IMR-90 (cell line): ENCODE results near the gene HCK. TPM values are rescaled to one million over a fixed set of nuclear protein-coding genes. Genes with fewer than 3 reads are reported as not detected.

Experiments
- ATAC-seq: fragments of 200-7000 bp; cut with Tn5 transposase; 2 replicates; pipeline ENCODE4 v1.9.1; 2020; ENCODE audit warnings: low read depth, mild to moderate bottlenecking, moderate library complexity
- BruUV-seq: library from RNA; stranded (reverse); fragments of 400-500 nt; replicated peaks from 2 replicates; lab custom pipeline; 2021; lab: Mats Ljungman, UMichigan
- CTCF ChIA-PET: fragments of 300-600 bp; formaldehyde crosslinking; extraction: SDS; loops from one replicate; lab custom pipeline; 2021; ENCODE audit warnings: antibody characterized with exemption; lab: Yijun Ruan, JAX
- POLR2A ChIA-PET: fragments of 300-600 bp; sonication (Branson Sonifier 250); formaldehyde crosslinking; loops from one replicate; lab custom pipeline; 2022; ENCODE audit warnings: antibody characterized with exemption; ENCODE audit not compliant: unreplicated experiment; lab: Charles Lee
- DNase-seq: peaks from one replicate; pipeline ENCODE4 v3.0.0; 2013
- H2AFZ ChIP-seq: replicated peaks from 2 replicates; pipeline ENCODE3; 2013; ENCODE audit warnings: low read length, mild to moderate bottlenecking; ENCODE audit not compliant: poor library complexity
- H2AK5ac ChIP-seq: 2 replicates; pipeline ENCODE4 v1.6.1; 2013; ENCODE audit warnings: low read depth, low read length, inconsistent platforms
- H2AK9ac ChIP-seq: replicated peaks from 2 replicates; pipeline ENCODE3; 2013; ENCODE audit warnings: mild to moderate bottlenecking, low read depth, low read length, moderate library complexity; ENCODE audit not compliant: poor library complexity
- H2BK120ac ChIP-seq: 2 replicates; pipeline ENCODE4 v1.6.1; 2013; ENCODE audit warnings: low read depth, low read length, inconsistent platforms
- H2BK15ac ChIP-seq: 3 replicates; pipeline ENCODE4 v1.6.1; 2013; ENCODE audit warnings: low read depth, low read length, inconsistent platforms
- H2BK20ac ChIP-seq: 2 replicates; pipeline ENCODE4 v1.6.1; 2013; ENCODE audit warnings: low read depth, mild to moderate bottlenecking, inconsistent platforms, low read length, moderate library complexity
- H2BK5ac ChIP-seq: 2 replicates; pipeline ENCODE4 v1.6.1; 2013; ENCODE audit warnings: mild to moderate bottlenecking, low read depth, low read length, inconsistent platforms; ENCODE audit not compliant: poor library complexity, severe bottlenecking
- H3K14ac ChIP-seq: replicated peaks from 2 replicates; pipeline ENCODE4 v1.6.1; 2013; ENCODE audit warnings: low read depth, low read length, inconsistent platforms
- H3K18ac ChIP-seq: 2 replicates; pipeline ENCODE4 v1.6.1; 2013; ENCODE audit warnings: low read depth, low read length, control low read depth
- H3K23ac ChIP-seq: 2 replicates; pipeline ENCODE4 v1.6.1; 2013; ENCODE audit warnings: low read depth, low read length, inconsistent platforms
- H3K27ac ChIP-seq: 2 replicates; pipeline ENCODE4 v1.5.1; 2013; ENCODE audit warnings: mild to moderate bottlenecking, control low read depth, low read length; ENCODE audit not compliant: insufficient read depth
- H3K27me3 ChIP-seq: 2 replicates; pipeline ENCODE4 v1.6.1; 2013; ENCODE audit warnings: low read length; ENCODE audit not compliant: control insufficient read depth, insufficient read depth
- H3K36me3 ChIP-seq: 2 replicates; pipeline ENCODE4 v1.6.1; 2013; ENCODE audit warnings: low read length, mixed read lengths; ENCODE audit not compliant: control insufficient read depth, insufficient read depth
- H3K4ac ChIP-seq: 2 replicates; pipeline ENCODE4 v1.6.1; 2013; ENCODE audit warnings: low read depth, low read length, inconsistent platforms
- H3K4me1 ChIP-seq: 2 replicates; pipeline ENCODE4 v1.6.1; 2013; ENCODE audit warnings: low read length, mixed read lengths; ENCODE audit not compliant: control insufficient read depth, insufficient read depth
- H3K4me2 ChIP-seq: 2 replicates; pipeline ENCODE4 v1.6.1; 2013; ENCODE audit warnings: low read depth, mild to moderate bottlenecking, control low read depth, low read length, moderate library complexity
- H3K4me3 ChIP-seq: 2 replicates; pipeline ENCODE4 v1.5.1; 2013; ENCODE audit warnings: low read depth, mild to moderate bottlenecking, control low read depth, low read length, moderate library complexity; ENCODE audit not compliant: insufficient read depth
- H3K56ac ChIP-seq: 2 replicates; pipeline ENCODE4 v1.6.1; 2013; ENCODE audit warnings: low read length, inconsistent platforms; ENCODE audit not compliant: insufficient read depth; ENCODE audit errors: extremely low read depth
- H3K79me1 ChIP-seq, 2 experiments: 2 replicates each; pipeline ENCODE4 v1.6.1; 2013; ENCODE audit warnings: low read length in 2 of 2, inconsistent platforms in 1 of 2, low read depth in 1 of 2
- H3K9ac ChIP-seq: 2 replicates; pipeline ENCODE4 v1.6.1; 2013; ENCODE audit warnings: low read depth, low read length, control low read depth
- H3K9me1 ChIP-seq: 2 replicates; pipeline ENCODE4 v1.6.1; 2013; ENCODE audit warnings: low read length, inconsistent platforms; ENCODE audit not compliant: insufficient read depth
- H3K9me3 ChIP-seq: 2 replicates; pipeline ENCODE4 v1.6.1; 2013; ENCODE audit warnings: low read length; ENCODE audit not compliant: control insufficient read depth, insufficient read depth
- H4K20me1 ChIP-seq: 2 replicates; pipeline ENCODE4 v1.6.1; 2013; ENCODE audit warnings: low read length, inconsistent platforms; ENCODE audit not compliant: insufficient read depth
- H4K5ac ChIP-seq: 2 replicates; pipeline ENCODE4 v1.6.1; 2013; ENCODE audit warnings: mild to moderate bottlenecking, low read depth, low read length, control low read depth
- H4K8ac ChIP-seq, 2 experiments: 2 replicates each; pipeline ENCODE4 v1.6.1; 2013; ENCODE audit warnings: low read depth in 2 of 2, low read length in 2 of 2, control low read depth in 1 of 2, inconsistent platforms in 1 of 2
- H4K91ac ChIP-seq: 2 replicates; pipeline ENCODE4 v1.6.1; 2013; ENCODE audit warnings: low read depth, low read length, inconsistent platforms; ENCODE audit not compliant: insufficient read depth
- CTCF ChIP-seq: conservative IDR thresholded peaks from 2 replicates; pipeline ENCODE4 v1.5.1; 2012; ENCODE audit warnings: mild to moderate bottlenecking, low read depth, low read length, improper control_type of control experiment
- FOS ChIP-seq: fragments of 150-350 bp; IDR thresholded peaks from 2 replicates; pipeline ENCODE4 v1.6.1; 2016; ENCODE audit warnings: low read depth, low read length
- RFX5 ChIP-seq: IDR thresholded peaks from 2 replicates; pipeline ENCODE4 v1.8.0; 2012; ENCODE audit warnings: low read depth, mild to moderate bottlenecking, low read length, moderate library complexity
- WGBS, 2 experiments: methylation state at CpG; one replicate each; pipeline versions ENCODE4 v1.1.5 to v1.1.7; 2013; ENCODE audit warnings: missing lambda C conversion rate in 2 of 2; ENCODE audit not compliant: insufficient read length in 1 of 2; ENCODE audit errors: extremely low coverage in 2 of 2; 5-methylcytosine and 5-hydroxymethylcytosine counted together
- dilution Hi-C: fragments of 300-500 bp; cut with HindIII; formaldehyde crosslinking; loops from one replicate; pipeline ENCODE4 v1.14.3; 2018; ENCODE audit warnings: low sequenced_read_pairs; ENCODE audit not compliant: unreplicated experiment
- in situ Hi-C: fragments of 300-500 bp; cut with MboI; formaldehyde crosslinking; loops from 3 replicates; pipeline ENCODE4 v1.14.3; 2019; ENCODE audit warnings: low sequenced_read_pairs, inconsistent platforms, mixed read lengths
- intact Hi-C: fragments of 100-400 bp; cut with micrococcal nuclease; formaldehyde crosslinking; loops from 2 replicates; pipeline ENCODE4 v1.10.0; 2022
- polyA plus RNA-seq, 3 experiments: library from polyadenylated mRNA; depleted of rRNA; stranded (reverse); fragments of >200 nt; gene quantifications; 2 replicates each; pipeline ENCODE4 v1.2.3, GENCODE V29; 2012; ENCODE audit warnings: low replicate concordance in 1 of 3
- total RNA-seq: library from RNA; depleted of rRNA; stranded (reverse); fragments of >200 nt; gene quantifications from 2 replicates; pipeline ENCODE4 v1.2.3, GENCODE V29; 2012

HCK gene
- total and polyA plus RNA-seq, 2 of the 4 experiments (the other 2 are of a cell fraction), result not detected

DNA sequence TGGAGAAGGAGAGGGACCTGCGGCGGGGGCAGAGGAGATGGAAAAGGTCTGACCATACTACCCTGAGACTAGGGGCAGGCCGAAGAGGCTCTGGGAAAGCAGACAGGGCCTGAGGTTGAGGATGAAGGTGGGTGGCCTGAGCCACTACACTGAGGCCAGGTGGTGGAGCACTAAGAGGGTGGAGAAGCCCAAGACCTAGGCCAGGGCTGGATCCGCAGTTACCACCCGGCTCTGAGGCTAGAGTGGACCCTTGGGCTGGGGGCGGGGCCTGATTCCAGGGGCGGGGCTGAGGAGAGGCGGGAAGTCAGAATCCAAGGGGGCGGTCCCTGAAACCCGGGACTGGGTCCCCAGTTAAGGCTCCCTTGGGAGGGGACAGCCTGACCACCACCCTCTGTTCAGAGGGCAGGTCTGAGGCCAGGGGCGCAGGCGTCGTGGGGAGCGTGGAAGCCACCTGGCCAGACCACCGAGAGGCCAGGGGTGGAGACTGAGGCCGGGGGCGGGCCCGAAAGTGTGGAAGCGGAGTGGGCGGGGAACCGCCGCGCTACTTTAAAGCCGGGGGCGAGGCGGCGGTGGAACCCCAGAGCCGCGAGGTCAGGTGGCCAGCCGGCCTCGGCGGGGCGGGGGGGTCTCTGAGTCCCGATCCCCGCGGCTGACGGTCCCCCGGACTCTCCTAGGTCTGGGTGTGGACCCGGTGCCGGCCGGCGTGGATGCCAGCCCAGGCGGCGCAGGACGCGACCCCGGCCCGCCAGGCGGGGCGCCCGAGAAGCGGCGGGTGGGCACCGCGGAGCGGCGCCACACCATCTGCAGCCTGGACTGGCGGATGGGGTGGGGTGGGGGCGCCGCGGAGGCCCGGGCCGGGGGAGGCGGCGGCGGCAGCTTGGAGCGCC is 33.5 kb upstream of the HCK start (continued):
- TF ChIP-seq RFX5, result no peak

DNA sequence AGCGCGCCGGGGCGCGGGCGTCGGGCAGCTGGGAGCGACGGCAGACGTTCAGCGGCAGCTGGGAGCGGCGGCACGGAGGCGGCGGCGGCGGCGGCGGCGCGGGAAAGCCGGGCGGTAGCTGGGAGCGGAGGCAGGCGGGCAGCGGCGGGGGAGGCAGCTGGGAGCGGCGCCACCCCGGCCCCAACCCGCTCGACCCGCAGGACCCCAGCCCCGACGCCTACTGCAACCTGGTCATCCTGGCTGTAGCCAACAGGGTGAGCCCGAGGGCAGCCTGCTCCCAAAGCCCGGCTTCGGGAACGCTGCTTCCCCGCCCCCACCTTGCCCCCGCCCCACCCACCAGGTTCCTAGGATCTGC is 32.9 kb upstream of the HCK start:
- POLR2A ChIA-PET, result no interaction called here
- Histone ChIP-seq H4K20me1 (no peaks in the 10 kb centered on the region), H4K8ac (no peak overlapping the region), H3K27ac (no peak overlapping the region), H2BK15ac (no peak overlapping the region), H3K4me1 (no peaks in the 10 kb centered on the region), H3K14ac (no peak overlapping the region), H3K4me3 (no peak overlapping the region), H2BK120ac (no peak overlapping the region), H3K9me1 (no peaks in the 10 kb centered on the region), H2AK9ac (no peak overlapping the region), H2BK20ac (no peak overlapping the region), H3K9ac (no peak overlapping the region), H3K27me3 (peaks cover 66% of the 10 kb centered on the region), H3K23ac (no peak overlapping the region), H3K36me3 (no peaks in the 10 kb centered on the region), H3K4me2 (no peak overlapping the region), H4K91ac (no peak overlapping the region), H2AFZ (no peak overlapping the region), H3K18ac (no peak overlapping the region), H3K9me3 (peaks cover 2% of the 10 kb centered on the region; the same call in 1 of the 2 replicates), H3K56ac (no peak overlapping the region), H3K4ac (no peak overlapping the region), H2BK5ac (no peak overlapping the region), H4K5ac (no peak overlapping the region), H2AK5ac (no peak overlapping the region), H3K79me1 (no peaks in the 10 kb centered on the region)
- WGBS, 2 experiments, result 0% methylated on average over 6 of the region's 42 CpGs; no CpG with 5 or more reads in 1 of the 2 experiments
- in situ Hi-C loops (no loop called here), dilution Hi-C loops (no loop called here), intact Hi-C loops (no loop called here)
- TF ChIP-seq CTCF, result 0 out of 2 replicates have a peak, but pooled peaks have one; percentile 2
- no peak for TF ChIP-seq FOS
- CTCF ChIA-PET, result no interaction called here
- BruUV-seq, result no TSS peak
- ATAC-seq, result peak; percentile 24; the same call in 1 of the 2 replicates
- DNase-seq, result no peak
